Measurements from ENCODE around the gene COMTD1.

Gene COMTD1

DNA sequence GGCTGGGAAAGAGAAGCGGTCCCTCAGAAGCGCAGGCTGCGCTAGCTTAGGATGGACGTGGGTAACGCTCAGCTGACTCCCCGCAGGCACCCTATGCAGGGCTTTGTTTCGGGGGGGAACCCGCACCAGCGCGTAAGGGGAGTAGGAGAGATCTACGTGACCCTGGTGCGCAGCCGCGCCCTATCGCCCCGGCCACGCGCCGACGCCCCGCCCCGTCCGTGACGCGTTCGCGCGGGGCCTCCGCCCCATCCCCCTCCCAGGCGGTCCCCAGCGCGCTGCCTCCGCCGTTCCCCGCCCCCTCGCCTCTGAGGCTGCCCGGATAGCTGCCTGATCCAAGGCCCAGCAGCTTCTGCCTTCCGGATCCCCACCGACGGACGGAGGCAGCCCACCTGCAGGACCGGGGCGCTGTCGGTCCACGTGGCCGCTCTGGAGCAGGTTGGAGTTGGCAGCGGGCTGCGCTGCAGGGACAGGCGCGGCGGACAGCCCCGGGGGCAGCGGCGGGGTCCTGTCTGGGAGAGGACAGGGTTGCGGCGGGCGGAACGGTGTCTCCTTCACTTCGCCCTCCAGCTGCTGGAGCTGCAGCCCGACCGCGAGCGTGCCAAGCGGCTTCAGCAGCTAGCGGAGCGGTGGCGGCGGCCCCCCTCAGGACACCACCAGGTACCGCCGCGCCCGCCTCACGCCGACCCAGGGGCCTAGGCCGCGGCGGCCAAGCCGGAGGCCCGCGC, 25.3 kb downstream of the COMTD1 start, which contains the start of gene VDAC2:
Gene VDAC2 (plus strand): TSS at position 515 of the 725 bp plus-strand sequence. CDS start 363 bp downstream, outside the sequence.
- peaks cover 0 to 24% (median 14%) of the 10 kb centered on the region in 4 experiments for H3K36me3 ChIP-seq (ENCODE audit: control insufficient read depth in 4 of 4, insufficient read depth in 4 of 4, low read length in 3 of 4)
- CTCF ChIA-PET = interaction anchor here (0.6 to 3.4 kb wide), 12 partner anchors 12 to 112 kb away, joined by 3 to 21 read pairs (median 6); partner anchors contain the start of gene COMTD1
- H3K27ac ChIP-seq (ENCODE audit: insufficient read depth in 1 of 2, low read depth in 1 of 2, low read length in 2 of 2, poor library complexity in 1 of 2, severe bottlenecking in 2 of 2) = peak within 1 kb of the TSS; percentile 93 to 95
- under 1% methylated on average over 70 of the region's 80 CpGs for WGBS (ENCODE audit: insufficient coverage)
- peaks cover 8 to 23% (median 17%) of the 10 kb centered on the region in 4 experiments for H3K4me1 ChIP-seq (ENCODE audit: control extremely low read depth in 1 of 4, control insufficient read depth in 4 of 4, insufficient read depth in 4 of 4, low read length in 3 of 4)
- POLR2A ChIA-PET = interaction anchor here (0.6 to 2.1 kb wide), 7 partner anchors 9 to 1714 kb away, joined by 3 to 8 read pairs (median 4); partner anchors contain the start of genes PPP3CB and SAMD8
- peak within 1 kb of the TSS; percentile 89 to 98 (median 96) for H3K4me3 ChIP-seq (ENCODE audit: control insufficient read depth in 1 of 7, extremely low read depth in 1 of 7, insufficient read depth in 4 of 7, low read depth in 2 of 7, low read length in 6 of 7)
- no peaks in the 10 kb centered on the region for H3K27me3 ChIP-seq (replicated peaks in 2 of 5; ENCODE audit: control insufficient read depth in 4 of 5, insufficient read depth in 5 of 5, low read length in 4 of 5)
- DNase-seq = peak; percentile 90 to 96 (median 95)
- no peaks in the 10 kb centered on the region for H3K9me3 ChIP-seq (ENCODE audit: control extremely low read depth in 1 of 5, control insufficient read depth in 4 of 5, insufficient read depth in 2 of 5, low read depth in 1 of 5, low read length in 4 of 5)

DNA sequence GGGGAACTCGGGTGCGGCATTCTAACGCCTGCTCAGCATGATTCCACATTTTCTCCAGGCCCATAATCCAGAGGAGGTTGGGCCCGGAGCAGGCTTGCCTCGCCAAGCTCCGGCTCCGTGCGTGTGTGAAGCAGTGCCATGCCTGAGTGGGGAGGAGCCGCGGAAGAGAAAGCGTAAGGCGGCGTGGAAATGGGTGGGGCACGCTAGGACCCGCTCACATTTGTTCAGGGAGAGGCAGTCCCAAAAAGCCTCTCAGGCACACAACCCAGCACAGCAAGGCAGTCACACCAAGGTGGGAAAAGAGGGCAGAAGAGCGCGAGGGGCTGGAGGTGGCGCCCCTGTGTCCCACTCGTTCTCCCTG, 25.9 kb downstream of the COMTD1 start:
- Histone ChIP-seq H3K9me3 (ENCODE audit: control extremely low read depth in 1 of 5, control insufficient read depth in 4 of 5, insufficient read depth in 2 of 5, low read depth in 1 of 5, low read length in 4 of 5) (no peaks in the 10 kb centered on the region), H3K27ac (ENCODE audit: insufficient read depth in 1 of 2, low read depth in 1 of 2, low read length in 2 of 2, poor library complexity in 1 of 2, severe bottlenecking in 2 of 2) (peak overlapping the region; percentile 93 to 95), H3K36me3 (ENCODE audit: control insufficient read depth in 4 of 4, insufficient read depth in 4 of 4, low read length in 3 of 4) (peaks cover 0 to 19% (median 10%) of the 10 kb centered on the region in 4 experiments), H3K4me3 (ENCODE audit: control insufficient read depth in 1 of 7, extremely low read depth in 1 of 7, insufficient read depth in 4 of 7, low read depth in 2 of 7, low read length in 6 of 7) (peak overlapping the region; percentile 72 to 98 (median 96)), H3K4me1 (ENCODE audit: control extremely low read depth in 1 of 4, control insufficient read depth in 4 of 4, insufficient read depth in 4 of 4, low read length in 3 of 4) (peaks cover 8 to 23% (median 17%) of the 10 kb centered on the region in 4 experiments), H3K27me3 (replicated peaks in 2 of 5; ENCODE audit: control insufficient read depth in 4 of 5, insufficient read depth in 5 of 5, low read length in 4 of 5) (no peaks in the 10 kb centered on the region)
- DNase-seq = peak; percentile 76 to 90 (median 88)
- 0% methylated on average over 19 of the region's 19 CpGs for WGBS (ENCODE audit: insufficient coverage)
- ChIA-PET POLR2A (interaction anchor here (0.6 to 2.1 kb wide), 4 partner anchors 10 to 99 kb away, joined by 3 to 8 read pairs (median 4); partner anchors contain the start of gene SAMD8), CTCF (interaction anchor here (0.8 to 3.4 kb wide), 9 partner anchors 12 to 112 kb away, joined by 3 to 21 read pairs (median 5); partner anchors contain the start of gene COMTD1)

DNA sequence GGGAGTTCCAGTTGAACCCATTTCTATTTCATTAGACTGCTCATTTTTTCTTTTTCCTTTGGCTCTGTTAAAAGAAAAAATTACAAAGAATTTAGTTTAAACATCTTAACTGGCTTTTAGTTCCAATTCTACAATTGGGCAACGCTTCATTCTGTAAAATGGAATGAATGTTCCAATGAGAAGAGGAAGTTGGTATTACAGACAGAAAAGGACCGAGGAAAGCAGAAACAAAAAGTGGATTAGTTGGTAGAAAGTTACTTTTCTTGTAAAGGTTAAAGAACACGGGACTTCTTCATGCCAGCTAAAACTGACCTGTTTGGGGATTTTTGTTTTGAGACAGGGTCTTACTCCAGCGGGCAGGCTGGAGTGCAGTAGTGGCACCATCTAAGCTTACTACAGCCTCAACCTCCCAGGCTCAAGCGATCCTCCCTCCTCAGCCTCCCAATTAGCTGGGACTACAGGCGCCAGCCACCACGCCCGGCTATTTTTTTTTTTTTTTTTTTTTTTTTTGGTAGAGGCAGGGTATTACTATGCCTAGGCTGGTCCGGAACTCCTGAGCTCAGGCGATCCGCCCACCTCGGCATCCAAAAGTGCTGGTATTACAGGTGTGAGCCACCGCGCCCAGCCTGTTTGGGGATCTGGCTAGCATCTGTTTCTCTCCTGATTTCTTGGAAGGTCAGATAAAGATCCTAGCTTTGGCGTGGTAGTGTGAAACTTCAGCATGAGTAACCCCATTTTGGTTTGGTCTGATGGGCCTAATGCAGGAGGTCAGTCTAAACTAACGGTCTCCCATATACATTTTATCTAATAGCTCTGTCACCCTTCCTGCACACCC, 26.5 kb downstream of the COMTD1 start:
- Histone ChIP-seq H3K36me3 (ENCODE audit: control insufficient read depth in 4 of 4, insufficient read depth in 4 of 4, low read length in 3 of 4) (peaks cover 0 to 14% (median 6%) of the 10 kb centered on the region in 4 experiments), H3K9me3 (ENCODE audit: control extremely low read depth in 1 of 5, control insufficient read depth in 4 of 5, insufficient read depth in 2 of 5, low read depth in 1 of 5, low read length in 4 of 5) (no peaks in the 10 kb centered on the region), H3K27me3 (replicated peaks in 2 of 5; ENCODE audit: control insufficient read depth in 4 of 5, insufficient read depth in 5 of 5, low read length in 4 of 5) (no peaks in the 10 kb centered on the region), H3K4me1 (ENCODE audit: control extremely low read depth in 1 of 4, control insufficient read depth in 4 of 4, insufficient read depth in 4 of 4, low read length in 3 of 4) (peaks cover 8 to 23% (median 17%) of the 10 kb centered on the region in 4 experiments), H3K4me3 (ENCODE audit: control insufficient read depth in 1 of 7, extremely low read depth in 1 of 7, insufficient read depth in 4 of 7, low read depth in 2 of 7, low read length in 6 of 7) (peak overlapping the region; percentile 72 to 98 (median 96)), H3K27ac (ENCODE audit: insufficient read depth in 1 of 2, low read depth in 1 of 2, low read length in 2 of 2, poor library complexity in 1 of 2, severe bottlenecking in 2 of 2) (peak overlapping the region; percentile 93 to 95)
- WGBS (ENCODE audit: insufficient coverage) = 75% methylated on average over 6 of the region's 16 CpGs
- ChIA-PET CTCF (interaction anchor here (0.7 to 3.4 kb wide), 10 partner anchors 10 to 111 kb away, joined by 3 to 21 read pairs (median 4); partner anchors contain the start of gene COMTD1), POLR2A (interaction anchor here (0.6 to 2.1 kb wide), 5 partner anchors 9 to 60 kb away, joined by 3 to 8 read pairs (median 4); no protein-coding TSS in a partner anchor)
- DNase-seq = peak in 1 of 3 donors; percentile 6

DNA sequence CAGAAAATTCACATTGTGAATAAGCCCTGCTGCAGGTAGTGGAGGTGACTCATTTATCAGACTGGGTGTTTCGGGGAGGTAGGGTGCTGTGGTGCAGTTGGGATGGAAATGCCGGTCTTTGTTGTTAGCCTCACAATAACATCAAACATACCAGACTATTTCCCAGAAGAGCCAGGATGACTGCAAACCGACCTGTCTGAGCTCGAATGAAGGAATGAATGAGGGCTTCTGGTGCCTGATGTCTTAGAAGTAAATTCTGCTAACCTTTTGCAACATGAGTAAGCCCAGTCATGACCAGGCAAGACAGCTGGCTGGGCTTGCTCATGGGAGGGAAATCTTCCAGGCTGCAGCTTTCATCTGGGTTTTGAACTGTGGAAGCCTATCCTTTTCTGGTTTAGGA, 27.6 kb downstream of the COMTD1 start:
- H3K9me3 ChIP-seq (ENCODE audit: control extremely low read depth in 1 of 5, control insufficient read depth in 4 of 5, insufficient read depth in 2 of 5, low read depth in 1 of 5, low read length in 4 of 5) = no peaks in the 10 kb centered on the region
- POLR2A ChIA-PET = interaction anchor here (0.7 kb wide), 1 partner anchor 97 kb away, joined by 3 read pairs; the partner anchor contains the start of gene SAMD8
- peaks cover 0 to 5% (median 2%) of the 10 kb centered on the region in 4 experiments for H3K36me3 ChIP-seq (ENCODE audit: control insufficient read depth in 4 of 4, insufficient read depth in 4 of 4, low read length in 3 of 4)
- WGBS (ENCODE audit: insufficient coverage) = 100% methylated on average over 2 of the region's 4 CpGs
- no peak overlapping the region for H3K4me3 ChIP-seq (ENCODE audit: control insufficient read depth in 1 of 7, extremely low read depth in 1 of 7, insufficient read depth in 4 of 7, low read depth in 2 of 7, low read length in 6 of 7)
- peaks cover 8 to 23% (median 17%) of the 10 kb centered on the region in 4 experiments for H3K4me1 ChIP-seq (ENCODE audit: control extremely low read depth in 1 of 4, control insufficient read depth in 4 of 4, insufficient read depth in 4 of 4, low read length in 3 of 4)
- no peak for DNase-seq
- CTCF ChIA-PET = interaction anchor here (1.2 to 2.8 kb wide), 3 partner anchors 9 to 18 kb away, joined by 3 to 9 read pairs (median 3); no protein-coding TSS in a partner anchor
- H3K27me3 ChIP-seq (replicated peaks in 2 of 5; ENCODE audit: control insufficient read depth in 4 of 5, insufficient read depth in 5 of 5, low read length in 4 of 5) = no peaks in the 10 kb centered on the region
- H3K27ac ChIP-seq (ENCODE audit: insufficient read depth in 1 of 2, low read depth in 1 of 2, low read length in 2 of 2, poor library complexity in 1 of 2, severe bottlenecking in 2 of 2) = no peak overlapping the region

DNA sequence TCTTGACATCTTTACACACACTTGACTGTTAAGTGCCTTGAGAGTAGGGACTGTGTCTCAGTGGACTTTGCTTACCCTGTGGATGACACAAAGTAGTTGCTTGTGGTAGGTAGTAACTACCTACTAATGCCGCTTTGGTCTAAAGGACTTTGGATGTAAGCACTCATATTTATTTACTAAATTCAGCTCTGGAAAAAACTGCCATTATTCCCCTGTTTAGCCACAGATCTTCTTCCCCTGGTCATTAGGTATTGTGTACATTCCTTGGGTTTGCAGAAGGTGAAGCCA, 28.0 kb downstream of the COMTD1 start:
- H3K9me3 ChIP-seq (ENCODE audit: control extremely low read depth in 1 of 5, control insufficient read depth in 4 of 5, insufficient read depth in 2 of 5, low read depth in 1 of 5, low read length in 4 of 5) = no peaks in the 10 kb centered on the region
- ChIA-PET CTCF (interaction anchor here (1.2 to 2.8 kb wide), 3 partner anchors 8 to 18 kb away, joined by 3 to 9 read pairs (median 3); no protein-coding TSS in a partner anchor), POLR2A (interaction anchor here (0.7 kb wide), 1 partner anchor 97 kb away, joined by 3 read pairs; the partner anchor contains the start of gene SAMD8)
- H3K4me1 ChIP-seq (ENCODE audit: control extremely low read depth in 1 of 4, control insufficient read depth in 4 of 4, insufficient read depth in 4 of 4, low read length in 3 of 4) = peaks cover 8 to 23% (median 17%) of the 10 kb centered on the region in 4 experiments
- no peak for DNase-seq
- H3K27me3 ChIP-seq (replicated peaks in 2 of 5; ENCODE audit: control insufficient read depth in 4 of 5, insufficient read depth in 5 of 5, low read length in 4 of 5) = no peaks in the 10 kb centered on the region
- WGBS (ENCODE audit: insufficient coverage) = no CpG with 5 or more reads among the region's 1 CpG
- no peak overlapping the region for H3K27ac ChIP-seq (ENCODE audit: insufficient read depth in 1 of 2, low read depth in 1 of 2, low read length in 2 of 2, poor library complexity in 1 of 2, severe bottlenecking in 2 of 2)
- H3K4me3 ChIP-seq (ENCODE audit: control insufficient read depth in 1 of 7, extremely low read depth in 1 of 7, insufficient read depth in 4 of 7, low read depth in 2 of 7, low read length in 6 of 7) = no peak overlapping the region
- H3K36me3 ChIP-seq (ENCODE audit: control insufficient read depth in 4 of 4, insufficient read depth in 4 of 4, low read length in 3 of 4) = peaks cover 0 to 4% (median 1%) of the 10 kb centered on the region in 4 experiments

DNA sequence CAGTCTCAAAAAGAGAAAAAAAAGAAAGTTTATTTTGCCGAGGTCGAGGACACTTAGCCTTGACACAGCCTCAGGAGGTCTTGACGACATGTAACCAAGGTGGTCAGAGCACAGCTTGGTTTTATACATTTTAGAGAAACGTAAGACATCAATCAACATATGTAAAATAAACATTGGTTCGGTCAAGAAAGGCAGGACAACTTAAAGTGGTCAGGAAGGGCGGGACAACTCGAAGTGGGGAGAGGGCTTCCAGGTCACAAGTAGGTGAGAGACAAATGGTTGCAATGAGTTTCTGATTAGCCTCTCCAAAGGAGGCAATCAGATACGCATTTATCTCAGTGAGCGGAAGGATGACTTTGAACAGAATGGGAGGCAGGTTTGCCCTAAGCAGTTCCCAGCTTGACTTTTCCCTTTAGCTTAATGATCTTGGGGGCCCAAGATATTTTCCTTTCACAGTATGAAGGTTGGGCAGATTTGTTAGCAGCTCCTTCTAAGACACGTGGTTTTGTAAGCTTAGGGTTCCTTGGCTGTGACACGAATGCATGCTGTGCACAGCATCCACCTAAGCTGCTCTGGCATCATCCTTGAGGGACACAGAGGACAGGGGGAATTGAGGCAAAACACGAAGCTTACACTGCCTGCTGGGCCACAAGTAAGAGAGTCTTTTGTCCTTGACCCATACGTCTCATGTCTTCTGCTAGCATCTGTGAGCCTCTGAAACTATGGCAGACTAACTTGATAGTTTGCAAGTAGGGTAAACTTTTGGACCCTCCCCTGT, 28.5 kb downstream of the COMTD1 start:
- WGBS (ENCODE audit: insufficient coverage) = 85% methylated on average over 10 of the region's 13 CpGs
- ChIA-PET CTCF (interaction anchor here (1.0 to 2.8 kb wide), 3 partner anchors 10 to 23 kb away, joined by 3 to 9 read pairs (median 5); no protein-coding TSS in a partner anchor), POLR2A (interaction anchor here (0.6 to 0.7 kb wide), 2 partner anchors 15 to 96 kb away, joined by 3 read pairs; partner anchors contain the start of gene SAMD8)
- Histone ChIP-seq H3K27me3 (replicated peaks in 2 of 5; ENCODE audit: control insufficient read depth in 4 of 5, insufficient read depth in 5 of 5, low read length in 4 of 5) (no peaks in the 10 kb centered on the region), H3K36me3 (ENCODE audit: control insufficient read depth in 4 of 4, insufficient read depth in 4 of 4, low read length in 3 of 4) (peaks cover 0 to under 1% (median 0%) of the 10 kb centered on the region in 4 experiments), H3K4me3 (ENCODE audit: control insufficient read depth in 1 of 7, extremely low read depth in 1 of 7, insufficient read depth in 4 of 7, low read depth in 2 of 7, low read length in 6 of 7) (no peak overlapping the region), H3K4me1 (ENCODE audit: control extremely low read depth in 1 of 4, control insufficient read depth in 4 of 4, insufficient read depth in 4 of 4, low read length in 3 of 4) (peaks cover 8 to 21% (median 15%) of the 10 kb centered on the region in 4 experiments), H3K27ac (ENCODE audit: insufficient read depth in 1 of 2, low read depth in 1 of 2, low read length in 2 of 2, poor library complexity in 1 of 2, severe bottlenecking in 2 of 2) (no peak overlapping the region), H3K9me3 (ENCODE audit: control extremely low read depth in 1 of 5, control insufficient read depth in 4 of 5, insufficient read depth in 2 of 5, low read depth in 1 of 5, low read length in 4 of 5) (no peaks in the 10 kb centered on the region)
- DNase-seq = no peak
